Naive B cell (primary cell): Measurements from ENCODE around the gene TMEM86A. TPM values are rescaled to one million over a fixed set of nuclear protein-coding genes. Genes with fewer than 3 reads are reported as not detected.

ENCODE experiments used
- ATAC-seq, 2 donors: fragments of 150-1000 bp; cut with Tn5 transposase; 2 replicates each; pipeline ENCODE4 v1.10.0; 2021; ENCODE audit warnings: low read depth in 2 of 2, mild to moderate bottlenecking in 2 of 2, moderate library complexity in 2 of 2
- DNase-seq: peaks from one replicate; pipeline ENCODE4 v3.0.0; 2022
- H3K27ac Mint-ChIP-seq, 6 donors: one replicate each; pipeline ENCODE4 v1.8.0; 2020 to 2022; ENCODE audit warnings: mild to moderate bottlenecking in 6 of 6, mixed read lengths in 6 of 6, moderate library complexity in 5 of 6, inconsistent platforms in 2 of 6
- H3K27me3 Mint-ChIP-seq, 3 donors: one replicate each; pipeline ENCODE4 v1.8.0; 2021 to 2022; ENCODE audit warnings: mixed read lengths in 3 of 3, mild to moderate bottlenecking in 1 of 3
- H3K36me3 Mint-ChIP-seq, 2 donors: one replicate each; pipeline ENCODE4 v1.8.0; 2020 to 2022; ENCODE audit warnings: mixed read lengths in 2 of 2, inconsistent platforms in 1 of 2, mild to moderate bottlenecking in 1 of 2
- H3K4me1 Mint-ChIP-seq, 3 donors: one replicate each; pipeline ENCODE4 v1.8.0; 2020 to 2022; ENCODE audit warnings: mixed read lengths in 3 of 3, inconsistent platforms in 1 of 3, mild to moderate bottlenecking in 1 of 3, moderate library complexity in 1 of 3
- H3K4me3 Mint-ChIP-seq, 8 donors: one replicate each; pipeline ENCODE4 v1.8.0; 2020 to 2022; ENCODE audit warnings: mild to moderate bottlenecking in 8 of 8, mixed read lengths in 8 of 8, moderate library complexity in 8 of 8, inconsistent platforms in 2 of 8
- H3K9me3 Mint-ChIP-seq, 7 donors: one replicate each; pipeline ENCODE4 v1.8.0; 2020 to 2022; ENCODE audit warnings: mixed read lengths in 7 of 7, mild to moderate bottlenecking in 5 of 7, inconsistent platforms in 2 of 7, moderate library complexity in 1 of 7
- polyA plus RNA-seq, 6 donors: library from polyadenylated mRNA; unstranded; fragments of 300-500 nt; fragmentation: Illumina TruSeq; gene quantifications; one replicate each; pipeline ENCODE4 v1.2.3, GENCODE V29; 2021; ENCODE audit warnings: low read depth in 6 of 6

TMEM86A gene
- polyA plus RNA-seq, 6 donors from 2014 or later, result 0.45 to 1.1 (median 0.81) TPM; not detected in 1

GRCh38 chr11:18704045-18704645 lies 5.6 kb downstream of the TMEM86A start:
- Mint-ChIP-seq H3K27ac (peak overlapping the region in 2 of 6 donors; percentile 8 to 99), H3K9me3 (no peaks in the 10 kb centered on the region), H3K4me3 (peak overlapping the region in 5 of 8 donors; percentile 26 to 95 (median 53)), H3K4me1 (peaks cover 26 to 46% (median 37%) of the 10 kb centered on the region in 3 donors), H3K27me3 (peaks cover 0 to 40% (median 4%) of the 10 kb centered on the region in 3 donors), H3K36me3 (peaks cover 0 to 8% of the 10 kb centered on the region in 2 donors)
- DNase-seq (no peak), ATAC-seq (no peak)

- Mint-ChIP-seq H3K9me3 (no peaks in the 10 kb centered on the region), H3K36me3 (peaks cover 0 to 8% of the 10 kb centered on the region in 2 donors), H3K4me3 (peak overlapping the region in 7 of 8 donors; percentile 76 to 96 (median 89)), H3K4me1 (peaks cover 22 to 40% (median 31%) of the 10 kb centered on the region in 3 donors), H3K27me3 (peaks cover 0 to 36% (median 4%) of the 10 kb centered on the region in 3 donors), H3K27ac (peak overlapping the region in 1 of 6 donors; percentile 99)
- no peak for DNase-seq
- no peak for ATAC-seq
Measured at GRCh38 chr11:18704698-18705097, 6.1 kb downstream of the TMEM86A start.

GRCh38 chr11:18705651-18706281 lies 7.2 kb downstream of the TMEM86A start:
- peak overlapping the region; percentile 79 to 96 (median 92) for H3K4me3 Mint-ChIP-seq

GRCh38 chr11:18706330-18707243 lies 8.0 kb downstream of the TMEM86A start:
- peak; percentile 47 for DNase-seq
- Mint-ChIP-seq H3K4me3 (peak overlapping the region; percentile 88 to 96 (median 95)), H3K9me3 (no peaks in the 10 kb centered on the region), H3K4me1 (peaks cover 14 to 35% (median 25%) of the 10 kb centered on the region in 3 donors), H3K27ac (peak overlapping the region; percentile 87 to 99 (median 95)), H3K36me3 (peaks cover 0 to 8% of the 10 kb centered on the region in 2 donors), H3K27me3 (peaks cover 0 to 26% (median 0%) of the 10 kb centered on the region in 3 donors)
- peak; percentile 92 for ATAC-seq

More at GRCh38 chr11:18705651-18706281, 7.2 kb downstream of the TMEM86A start:
- peak; percentile 13 for DNase-seq
- Mint-ChIP-seq H3K27ac (peak overlapping the region in 3 of 6 donors; percentile 86 to 99 (median 92)), H3K27me3 (peaks cover 0 to 34% (median 4%) of the 10 kb centered on the region in 3 donors), H3K36me3 (peaks cover 0 to 8% of the 10 kb centered on the region in 2 donors), H3K9me3 (no peaks in the 10 kb centered on the region), H3K4me1 (peaks cover 17 to 35% (median 25%) of the 10 kb centered on the region in 3 donors)
- peak; percentile 31 to 35 for ATAC-seq

- H3K27ac Mint-ChIP-seq, result peak overlapping the region in 5 of 6 donors; percentile 39 to 99 (median 72)
- no peak for DNase-seq
- no peaks in the 10 kb centered on the region for H3K9me3 Mint-ChIP-seq
- peak overlapping the region in 7 of 8 donors; percentile 31 to 95 (median 65) for H3K4me3 Mint-ChIP-seq
- no peak for ATAC-seq
- H3K4me1 Mint-ChIP-seq, result peaks cover 14 to 35% (median 25%) of the 10 kb centered on the region in 3 donors
- H3K27me3 Mint-ChIP-seq, result peaks cover 0 to 26% (median 0%) of the 10 kb centered on the region in 3 donors
- H3K36me3 Mint-ChIP-seq, result peaks cover 0 to 8% of the 10 kb centered on the region in 2 donors
Measured at GRCh38 chr11:18707811-18708340, 9.3 kb downstream of the TMEM86A start.

GRCh38 chr11:18709414-18709813 lies 10.8 kb downstream of the TMEM86A start:
- H3K36me3 Mint-ChIP-seq, result no peaks in the 10 kb centered on the region
- ATAC-seq, result no peak
- peak overlapping the region in 2 of 6 donors; percentile 2 to 74 for H3K27ac Mint-ChIP-seq

GRCh38 chr11:18710545-18710944 lies 12.0 kb downstream of the TMEM86A start:
- Mint-ChIP-seq H3K4me3 (no peak overlapping the region), H3K27me3 (peaks cover 4 to 25% (median 15%) of the 10 kb centered on the region in 3 donors), H3K36me3 (no peaks in the 10 kb centered on the region), H3K27ac (no peak overlapping the region), H3K9me3 (peaks cover 0 to 1% (median 0%) of the 10 kb centered on the region in 7 donors), H3K4me1 (peaks cover 10 to 21% (median 15%) of the 10 kb centered on the region in 3 donors)
- ATAC-seq, result no peak
- DNase-seq, result no peak

More at GRCh38 chr11:18709414-18709813, 10.8 kb downstream of the TMEM86A start:
- Mint-ChIP-seq H3K4me3 (no peak overlapping the region), H3K4me1 (peaks cover 14 to 32% (median 25%) of the 10 kb centered on the region in 3 donors), H3K9me3 (no peaks in the 10 kb centered on the region), H3K27me3 (peaks cover 0 to 18% (median 3%) of the 10 kb centered on the region in 3 donors)
- no peak for DNase-seq

GRCh38 chr11:18713646-18714442 lies 15.3 kb downstream of the TMEM86A start:
- Mint-ChIP-seq H3K36me3 (no peaks in the 10 kb centered on the region), H3K4me3 (no peak overlapping the region), H3K27me3 (peaks cover 8 to 29% (median 23%) of the 10 kb centered on the region in 3 donors), H3K4me1 (no peaks in the 10 kb centered on the region), H3K27ac (no peak overlapping the region), H3K9me3 (peaks cover 0 to 1% (median 0%) of the 10 kb centered on the region in 7 donors)
- ATAC-seq (no peak), DNase-seq (no peak)

GRCh38 chr11:18714443-18714780 lies 15.8 kb downstream of the TMEM86A start:
- Mint-ChIP-seq H3K36me3 (no peaks in the 10 kb centered on the region), H3K9me3 (peaks cover 0 to 1% (median 0%) of the 10 kb centered on the region in 7 donors), H3K27ac (no peak overlapping the region), H3K27me3 (peaks cover 8 to 29% (median 23%) of the 10 kb centered on the region in 3 donors), H3K4me1 (no peaks in the 10 kb centered on the region), H3K4me3 (no peak overlapping the region)
- no peak for DNase-seq
- no peak for ATAC-seq

GRCh38 chr11:18715476-18715875 lies 16.9 kb downstream of the TMEM86A start:
- H3K9me3 Mint-ChIP-seq, result peaks cover 0 to 1% (median 0%) of the 10 kb centered on the region in 7 donors
- H3K4me3 Mint-ChIP-seq, result no peak overlapping the region
- H3K4me1 Mint-ChIP-seq, result peaks cover 0 to 1% (median 0%) of the 10 kb centered on the region in 3 donors
- H3K27ac Mint-ChIP-seq, result no peak overlapping the region
- DNase-seq (no peak), ATAC-seq (no peak)
- H3K36me3 Mint-ChIP-seq, result no peaks in the 10 kb centered on the region
- peaks cover 8 to 29% (median 23%) of the 10 kb centered on the region in 3 donors for H3K27me3 Mint-ChIP-seq

GRCh38 chr11:18720091-18720807 lies 21.7 kb downstream of the TMEM86A start:
- DNase-seq (no peak), ATAC-seq (no peak)
- Mint-ChIP-seq H3K27me3 (peaks cover 4 to 11% (median 6%) of the 10 kb centered on the region in 3 donors), H3K9me3 (peaks cover 0 to 1% (median 0%) of the 10 kb centered on the region in 7 donors), H3K36me3 (no peaks in the 10 kb centered on the region), H3K27ac (peak overlapping the region in 4 of 6 donors; percentile 30 to 90 (median 62)), H3K4me3 (peak overlapping the region; percentile 77 to 99 (median 94)), H3K4me1 (peaks cover 13 to 14% (median 13%) of the 10 kb centered on the region in 3 donors)
